HepG2 (cell line): Measurements from ENCODE around the gene CPEB4. TPM values are rescaled to one million over a fixed set of nuclear protein-coding genes. Genes with fewer than 3 reads are reported as not detected.

Source experiments
- AKNA ChIP-seq: sonication (generic); formaldehyde crosslinking; IDR thresholded peaks from 2 replicates; pipeline ENCODE4 v1.4.0; 2020; ENCODE audit warnings: missing genetic modification reagents, borderline replicate concordance
- CHD2 ChIP-seq: IDR thresholded peaks from 2 replicates; pipeline ENCODE4 v1.6.1; 2011; ENCODE audit warnings: low read depth, low read length, improper control_type of control experiment
- FOXK1 ChIP-seq: sonication (generic); formaldehyde crosslinking; IDR thresholded peaks from 2 replicates; pipeline ENCODE4 v1.4.0; 2020; ENCODE audit warnings: low read depth, missing genetic modification reagents, borderline replicate concordance
- GTF3A ChIP-seq: sonication (generic); formaldehyde crosslinking; conservative IDR thresholded peaks from 2 replicates; pipeline ENCODE4 v1.4.0; 2020; ENCODE audit warnings: mild to moderate bottlenecking, missing genetic modification reagents
- HDAC1 ChIP-seq: sonication (generic); formaldehyde crosslinking; IDR thresholded peaks from 2 replicates; pipeline ENCODE4 v1.5.1; 2020; ENCODE audit warnings: mild to moderate bottlenecking, missing genetic modification reagents
- HMGXB4 ChIP-seq, 2 experiments: sonication (generic) in 1 of 2; formaldehyde crosslinking in 1 of 2; IDR thresholded peaks; 2 replicates each; pipeline versions ENCODE4 v1.4.0 to v1.6.1; 2018 to 2020; ENCODE audit warnings: missing genetic modification reagents in 2 of 2, borderline replicate concordance in 1 of 2, low read depth in 1 of 2, mild to moderate bottlenecking in 1 of 2, missing biosample characterization in 1 of 2
- KDM4B ChIP-seq: sonication (generic); formaldehyde crosslinking; IDR thresholded peaks from 2 replicates; pipeline ENCODE4 v1.4.0; 2020; ENCODE audit warnings: missing genetic modification reagents
- MAZ ChIP-seq, 2 experiments: sonication (generic) in 1 of 2; formaldehyde crosslinking in 1 of 2; IDR thresholded peaks; 2 replicates each; pipeline versions ENCODE4 v1.5.0 to v1.6.1; 2012 to 2020; ENCODE audit warnings: low read depth in 2 of 2, mild to moderate bottlenecking in 2 of 2, borderline replicate concordance in 1 of 2, improper control_type of control experiment in 1 of 2, low read length in 1 of 2, missing genetic modification reagents in 1 of 2, moderate library complexity in 1 of 2
- NKX3-1 ChIP-seq: sonication (generic); formaldehyde crosslinking; IDR thresholded peaks from 2 replicates; pipeline ENCODE4 v1.5.0; 2020; ENCODE audit warnings: missing genetic modification reagents
- PAX8 ChIP-seq: sonication (generic); formaldehyde crosslinking; IDR thresholded peaks from 2 replicates; pipeline ENCODE4 v1.8.0; 2022; ENCODE audit warnings: mild to moderate bottlenecking, missing genetic modification reagents, borderline replicate concordance
- SIN3B ChIP-seq: fragments of 150-350 bp; IDR thresholded peaks from 2 replicates; pipeline ENCODE4 v1.6.1; 2014; ENCODE audit warnings: low read length
- TARDBP ChIP-seq: sonication (generic); formaldehyde crosslinking; IDR thresholded peaks from 2 replicates; pipeline ENCODE4 v1.8.0; 2022; ENCODE audit warnings: mild to moderate bottlenecking, missing genetic modification reagents
- ZBTB49 ChIP-seq: sonication (generic); formaldehyde crosslinking; IDR thresholded peaks from 2 replicates; pipeline ENCODE4 v1.4.0; 2020; ENCODE audit warnings: missing genetic modification reagents, borderline replicate concordance
- ZC3H4 ChIP-seq: sonication (generic); formaldehyde crosslinking; IDR thresholded peaks from 2 replicates; pipeline ENCODE4 v1.4.0; 2020; ENCODE audit warnings: missing genetic modification reagents, borderline replicate concordance
- ZFP37 ChIP-seq: sonication (generic); formaldehyde crosslinking; IDR thresholded peaks from 2 replicates; pipeline ENCODE4 v1.4.0; 2020; ENCODE audit warnings: missing genetic modification reagents, borderline replicate concordance
- ZMYM4 ChIP-seq: sonication (generic); formaldehyde crosslinking; IDR thresholded peaks from 2 replicates; pipeline ENCODE4 v1.8.1; 2023; ENCODE audit warnings: mild to moderate bottlenecking, missing genetic modification reagents
- ZNF256 ChIP-seq: sonication (generic); formaldehyde crosslinking; conservative IDR thresholded peaks from 2 replicates; pipeline ENCODE4 v1.4.0; 2020; ENCODE audit warnings: missing genetic modification reagents
- ZNF556 ChIP-seq: sonication (generic); formaldehyde crosslinking; IDR thresholded peaks from 2 replicates; pipeline ENCODE4 v1.4.0; 2020; ENCODE audit warnings: mild to moderate bottlenecking, missing genetic modification reagents, borderline replicate concordance
- ZNF572 ChIP-seq: sonication (generic); formaldehyde crosslinking; IDR thresholded peaks from 2 replicates; pipeline ENCODE4 v1.5.1; 2020; ENCODE audit warnings: mild to moderate bottlenecking, missing genetic modification reagents
- ZNF672 ChIP-seq: sonication (generic); formaldehyde crosslinking; IDR thresholded peaks from 2 replicates; pipeline ENCODE4 v1.8.1; 2022; ENCODE audit warnings: missing genetic modification reagents
- ZNF7 ChIP-seq: IDR thresholded peaks from 2 replicates; pipeline ENCODE4 v1.6.1; 2016; ENCODE audit warnings: missing biosample characterization, missing genetic modification reagents
- polyA plus RNA-seq, 8 experiments: library from polyadenylated mRNA; depleted of rRNA in 3 of 8; stranded (reverse) in 7 of 8; unstranded in 1 of 8; fragments of >200 nt; fragmentation: Illumina TruSeq in 4 of 8; extraction: Trizol in 4 of 8; gene quantifications; 2 replicates each; pipeline versions ENCODE4 v1.2.1 to v1.2.3, GENCODE V29; 2011 to 2016; ENCODE audit warnings: low read depth in 4 of 8, missing spikeins in 1 of 8, mixed read lengths in 1 of 8; ENCODE audit not compliant: insufficient read depth in 1 of 8
- total RNA-seq, 5 experiments: library from RNA; depleted of rRNA; stranded (reverse); fragments of >200 nt; fragmentation: Illumina TruSeq; extraction: Trizol; gene quantifications; 2 replicates each; pipeline ENCODE4 v1.2.3, GENCODE V29; 2016; ENCODE audit warnings: low read depth in 1 of 5

CPEB4 gene
- total and polyA plus RNA-seq, 2 of the 13 experiments (the other 11 are each of a cell fraction or from before 2014, with no cell fraction given) = 7.7 to 26.7 TPM

GRCh38 chr5:173941758-173942401, 53.7 kb downstream of the CPEB4 start (continued):
- TF ChIP-seq ZBTB49 (CRISPR knock-in tag) = no peak
- peak in 1 of 2 experiments; percentile 23; a peak in 1 of 4 replicates for TF ChIP-seq HMGXB4 (CRISPR knock-in tag; IDR thresholded peaks at IDR 0.05; ENCODE audit: borderline replicate concordance in 1 of 2, low read depth in 1 of 2)
- no peak; the same call in 1 of the 2 replicates for TF ChIP-seq ZNF556
- TF ChIP-seq ZNF256 (CRISPR knock-in tag) = no peak
- no peak for TF ChIP-seq PAX8
- no peak for TF ChIP-seq NKX3-1 (CRISPR knock-in tag)
- TF ChIP-seq SIN3B = no peak
- no peak for TF ChIP-seq GTF3A (CRISPR knock-in tag)
- TF ChIP-seq HDAC1 = peak; percentile 76
- TF ChIP-seq KDM4B (CRISPR knock-in tag) = 0 out of 2 replicates have a peak, but pooled peaks have one; percentile 58
- no peak for TF ChIP-seq ZC3H4 (CRISPR knock-in tag)
- TF ChIP-seq AKNA = no peak
- peak; percentile 88 for TF ChIP-seq FOXK1 (CRISPR knock-in tag)
- TF ChIP-seq ZNF672 (CRISPR knock-in tag) = no peak
- no peak for TF ChIP-seq CHD2
- peak; percentile 88 for TF ChIP-seq ZMYM4 (CRISPR knock-in tag)
- peak; percentile 81 for TF ChIP-seq TARDBP (CRISPR knock-in tag)
- TF ChIP-seq MAZ (IDR thresholded peaks at IDR 0.05; ENCODE audit: borderline replicate concordance, low read depth, low read length) = no peak
- 0 out of 2 replicates have a peak, but pooled peaks have one; percentile 42 for TF ChIP-seq MAZ (CRISPR knock-in tag; IDR thresholded peaks at IDR 0.05; ENCODE audit: low read depth)
- no peak for TF ChIP-seq ZNF7 (CRISPR knock-in tag)
- TF ChIP-seq ZFP37 (CRISPR knock-in tag) = 0 out of 2 replicates have a peak, but pooled peaks have one; percentile 47
- no peak for TF ChIP-seq ZNF572
